Erythroblast (primary cell): ENCODE measurements around the gene THSD7A.

Source experiments
- GATA1 ChIP-seq: IDR thresholded peaks from 2 replicates; pipeline ENCODE4 v1.6.1; 2011; ENCODE audit warnings: low read depth, mild to moderate bottlenecking, control low read depth, low read length, moderate library complexity
- POLR2A ChIP-seq: IDR thresholded peaks from 2 replicates; pipeline ENCODE4 v1.6.1; 2011; ENCODE audit warnings: mild to moderate bottlenecking, low read length

GRCh38 chr7:11346302-11346701 is 485.7 kb downstream of the THSD7A start:
- TF ChIP-seq POLR2A: no peak
- no peak for TF ChIP-seq GATA1
